ENCODE results near the gene PI4K2A. TPM values are rescaled to one million over a fixed set of nuclear protein-coding genes. Genes with fewer than 3 reads are reported as not detected.

PI4K2A gene
- total and polyA plus RNA-seq, 2 donors (not counting 3 experiments of a cell fraction or from before 2014, with no cell fraction given): 20.4 to 24.6 TPM

DNA sequence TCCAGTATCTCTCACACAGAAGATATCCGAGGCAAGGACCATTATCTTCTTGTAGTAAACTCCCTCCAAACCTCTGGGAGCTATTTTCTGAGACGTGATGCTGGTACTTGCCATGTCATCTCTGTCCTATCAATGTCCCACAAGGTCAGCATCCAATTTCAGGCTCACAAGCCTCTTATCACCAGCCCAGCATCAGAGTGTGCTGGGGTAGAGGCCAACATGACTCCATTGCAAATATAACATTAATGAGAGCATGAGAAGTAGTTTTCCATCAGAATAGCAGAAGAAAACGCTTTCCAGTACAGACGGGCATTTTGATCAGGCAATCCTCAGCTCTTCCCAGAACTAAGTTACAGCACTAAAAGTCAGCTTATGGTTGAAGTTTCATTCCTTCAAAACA, 12.7 kb upstream of the PI4K2A start:
- Histone ChIP-seq H3K27me3 (ENCODE audit: control insufficient read depth in 2 of 2, insufficient read depth in 2 of 2, low read length in 2 of 2) (no peaks in the 10 kb centered on the region), H3K4me3 (replicated peaks in 1 of 3; ENCODE audit: insufficient read depth in 1 of 3, low read depth in 1 of 3, low read length in 3 of 3) (no peak overlapping the region), H3K27ac (ENCODE audit: insufficient read depth, low read depth, low read length) (no peak overlapping the region), H4K20me1 (replicated peaks; ENCODE audit: control insufficient read depth, extremely low read depth, insufficient read depth, low read length) (no peaks in the 10 kb centered on the region), H3K4me1 (ENCODE audit: control insufficient read depth, extremely low read depth, insufficient read depth, low read length) (peaks cover 3% of the 10 kb centered on the region), H3K9me3 (replicated peaks; ENCODE audit: control insufficient read depth, insufficient read depth, low read length) (no peaks in the 10 kb centered on the region), H3K36me3 (ENCODE audit: control insufficient read depth in 2 of 2, extremely low read depth in 1 of 2, insufficient read depth in 2 of 2, low read length in 2 of 2) (no peaks in the 10 kb centered on the region), H3K9me1 (replicated peaks; ENCODE audit: control insufficient read depth, extremely low read depth, insufficient read depth, low read length) (no peaks in the 10 kb centered on the region), H3K9ac (replicated peaks; ENCODE audit: extremely low read depth, insufficient read depth, low read length) (no peak overlapping the region), H2AFZ (ENCODE audit: low read depth, low read length) (no peak overlapping the region), H3K4me2 (ENCODE audit: insufficient read depth, low read length) (no peak overlapping the region), H3K79me2 (ENCODE audit: control insufficient read depth, insufficient read depth, low read length) (no peaks in the 10 kb centered on the region)
- ChIA-PET POLR2A (no interaction called here), CTCF (interaction anchor here (0.7 to 1.4 kb wide), 2 partner anchors 21 to 56 kb away, joined by 3 to 5 read pairs; partner anchors contain the start of gene ANKRD2)
- no TSS peak for BruUV-seq (replicated peaks)
- FAIRE-seq (no peak), DNase-seq (ENCODE audit: low read depth, low spot score) (no peak)
- no peak for TF ChIP-seq JUN (IDR thresholded peaks at IDR 0.05; ENCODE audit: borderline replicate concordance, insufficient read depth, insufficient read length, low read depth)
- no peak for TF ChIP-seq POLR2AphosphoS5 (IDR thresholded peaks at IDR 0.05; ENCODE audit: insufficient read depth, low read depth, low read length)
- no peak for TF ChIP-seq GATA2 (IDR thresholded peaks at IDR 0.05; ENCODE audit: insufficient read depth, insufficient read length, low read depth, low read length)
- TF ChIP-seq EZH2 (IDR thresholded peaks at IDR 0.05; ENCODE audit: borderline replicate concordance, low read depth, low read length, severe bottlenecking): no peak
- TF ChIP-seq, protein P1, sequence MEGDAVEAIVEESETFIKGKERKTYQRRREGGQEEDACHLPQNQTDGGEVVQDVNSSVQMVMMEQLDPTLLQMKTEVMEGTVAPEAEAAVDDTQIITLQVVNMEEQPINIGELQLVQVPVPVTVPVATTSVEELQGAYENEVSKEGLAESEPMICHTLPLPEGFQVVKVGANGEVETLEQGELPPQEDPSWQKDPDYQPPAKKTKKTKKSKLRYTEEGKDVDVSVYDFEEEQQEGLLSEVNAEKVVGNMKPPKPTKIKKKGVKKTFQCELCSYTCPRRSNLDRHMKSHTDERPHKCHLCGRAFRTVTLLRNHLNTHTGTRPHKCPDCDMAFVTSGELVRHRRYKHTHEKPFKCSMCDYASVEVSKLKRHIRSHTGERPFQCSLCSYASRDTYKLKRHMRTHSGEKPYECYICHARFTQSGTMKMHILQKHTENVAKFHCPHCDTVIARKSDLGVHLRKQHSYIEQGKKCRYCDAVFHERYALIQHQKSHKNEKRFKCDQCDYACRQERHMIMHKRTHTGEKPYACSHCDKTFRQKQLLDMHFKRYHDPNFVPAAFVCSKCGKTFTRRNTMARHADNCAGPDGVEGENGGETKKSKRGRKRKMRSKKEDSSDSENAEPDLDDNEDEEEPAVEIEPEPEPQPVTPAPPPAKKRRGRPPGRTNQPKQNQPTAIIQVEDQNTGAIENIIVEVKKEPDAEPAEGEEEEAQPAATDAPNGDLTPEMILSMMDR (IDR thresholded peaks at IDR 0.05; ENCODE audit: extremely low read depth in 1 of 2, insufficient read depth in 1 of 2, low read depth in 1 of 2, low read length in 2 of 2): no peak
- dilution Hi-C loops (cut with MboI; ENCODE audit: extremely low pct_ligation_motif_present, low sequenced_read_pairs): no loop called here
- intact Hi-C loops (cut with micrococcal nuclease): no loop called here

DNA sequence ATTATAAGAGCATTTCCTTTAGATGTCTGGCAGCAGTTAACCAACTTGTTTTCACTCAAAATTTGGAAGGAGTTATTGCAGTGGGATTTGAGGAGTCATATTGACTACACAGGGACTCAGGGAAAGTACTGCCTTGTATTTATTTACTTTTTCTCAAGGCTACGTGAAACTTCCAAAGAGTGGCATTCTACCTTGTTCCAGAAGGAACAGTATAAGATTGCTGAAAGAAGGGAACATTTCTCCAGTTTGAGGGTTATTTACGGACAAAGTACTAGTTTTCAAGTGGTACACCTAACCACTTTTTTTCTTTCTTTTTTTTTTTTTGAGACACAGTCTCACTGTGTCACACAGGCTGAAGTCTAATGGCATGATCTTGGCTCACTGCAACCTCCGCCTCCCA, 12.2 kb upstream of the PI4K2A start:
- H3K27ac ChIP-seq (ENCODE audit: insufficient read depth, low read depth, low read length): no peak overlapping the region
- dilution Hi-C loops (cut with MboI; ENCODE audit: extremely low pct_ligation_motif_present, low sequenced_read_pairs): no loop called here

More for the DNA sequence above, 12.2 kb upstream of the PI4K2A start:
- H3K4me2 ChIP-seq (ENCODE audit: insufficient read depth, low read length): no peak overlapping the region
- H2AFZ ChIP-seq (ENCODE audit: low read depth, low read length): no peak overlapping the region
- H4K20me1 ChIP-seq (replicated peaks; ENCODE audit: control insufficient read depth, extremely low read depth, insufficient read depth, low read length): no peaks in the 10 kb centered on the region
- CTCF ChIA-PET: interaction anchor here (0.7 to 1.4 kb wide), 2 partner anchors 21 to 56 kb away, joined by 3 to 5 read pairs; partner anchors contain the start of gene ANKRD2
- DNase-seq (ENCODE audit: low read depth, low spot score): no peak
- no peak overlapping the region for H3K9ac ChIP-seq (replicated peaks; ENCODE audit: extremely low read depth, insufficient read depth, low read length)
- H3K27me3 ChIP-seq (ENCODE audit: control insufficient read depth in 2 of 2, insufficient read depth in 2 of 2, low read length in 2 of 2): no peaks in the 10 kb centered on the region
- no peaks in the 10 kb centered on the region for H3K36me3 ChIP-seq (ENCODE audit: control insufficient read depth in 2 of 2, extremely low read depth in 1 of 2, insufficient read depth in 2 of 2, low read length in 2 of 2)
- FAIRE-seq: no peak
- no peaks in the 10 kb centered on the region for H3K79me2 ChIP-seq (ENCODE audit: control insufficient read depth, insufficient read depth, low read length)
- intact Hi-C loops (cut with micrococcal nuclease): no loop called here
- no peaks in the 10 kb centered on the region for H3K9me3 ChIP-seq (replicated peaks; ENCODE audit: control insufficient read depth, insufficient read depth, low read length)
- BruUV-seq (replicated peaks): no TSS peak
- POLR2A ChIA-PET: no interaction called here
- no peaks in the 10 kb centered on the region for H3K9me1 ChIP-seq (replicated peaks; ENCODE audit: control insufficient read depth, extremely low read depth, insufficient read depth, low read length)
- TF ChIP-seq MYC (IDR thresholded peaks at IDR 0.05; ENCODE audit: low read depth, low read length) (no peak), POLR2A (IDR thresholded peaks at IDR 0.05; ENCODE audit: low read depth, low read length) (no peak), GATA2 (IDR thresholded peaks at IDR 0.05; ENCODE audit: insufficient read depth, insufficient read length, low read depth, low read length) (no peak), EZH2 (IDR thresholded peaks at IDR 0.05; ENCODE audit: borderline replicate concordance, low read depth, low read length, severe bottlenecking) (no peak), JUN (IDR thresholded peaks at IDR 0.05; ENCODE audit: borderline replicate concordance, insufficient read depth, insufficient read length, low read depth) (no peak), FOS (IDR thresholded peaks at IDR 0.05; ENCODE audit: borderline replicate concordance, insufficient read depth, low read length) (no peak), POLR2AphosphoS5 (IDR thresholded peaks at IDR 0.05; ENCODE audit: insufficient read depth, low read depth, low read length) (no peak)
- TF ChIP-seq, protein P1 (IDR thresholded peaks at IDR 0.05; ENCODE audit: extremely low read depth in 1 of 2, insufficient read depth in 1 of 2, low read depth in 1 of 2, low read length in 2 of 2): no peak
- TF ChIP-seq, protein P2, sequence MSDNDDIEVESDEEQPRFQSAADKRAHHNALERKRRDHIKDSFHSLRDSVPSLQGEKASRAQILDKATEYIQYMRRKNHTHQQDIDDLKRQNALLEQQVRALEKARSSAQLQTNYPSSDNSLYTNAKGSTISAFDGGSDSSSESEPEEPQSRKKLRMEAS (IDR thresholded peaks at IDR 0.05; ENCODE audit: insufficient read depth, insufficient read length): no peak
- peaks cover 3% of the 10 kb centered on the region for H3K4me1 ChIP-seq (ENCODE audit: control insufficient read depth, extremely low read depth, insufficient read depth, low read length)
- H3K4me3 ChIP-seq (replicated peaks in 1 of 3; ENCODE audit: insufficient read depth in 1 of 3, low read depth in 1 of 3, low read length in 3 of 3): no peak overlapping the region

All from endothelial cell of umbilical vein (primary cell).